ENCODE measurements around the gene FGF4. TPM values are rescaled to one million over a fixed set of nuclear protein-coding genes. Genes with fewer than 3 reads are reported as not detected.
"Not testable (repeated sequence)": the region's sequence is repeated elsewhere in the genome, so short reads cannot be mapped to it uniquely, and the experiment has no call there.

Gene FGF4
- total RNA-seq, 3 donors from 2014 or later, result not detected

- Histone ChIP-seq H3K36me3 (ENCODE audit: low read depth) (no peaks in the 10 kb centered on the region), H3K4me3 (no peak overlapping the region), H3K4me1 (ENCODE audit: low read depth) (no peaks in the 10 kb centered on the region), H3K9me3 (no peaks in the 10 kb centered on the region)
- TF ChIP-seq CTCF (IDR thresholded peaks at IDR 0.05), result no peak
- intact Hi-C loops (cut with DNase I, micrococcal nuclease), result no loop called here
- DNase-seq, result no peak
- ATAC-seq, result no peak
Observed at GRCh38 chr11:69765498-69765995, 9.6 kb downstream of the FGF4 start.

- H3K9me3 ChIP-seq; H3K4me3 ChIP-seq; H3K36me3 ChIP-seq (ENCODE audit: low read depth); DNase-seq; ATAC-seq; H3K4me1 ChIP-seq (ENCODE audit: low read depth); intact Hi-C loops (cut with DNase I, micrococcal nuclease): not testable (repeated sequence)
Observed at GRCh38 chr11:69764918-69765317, 10.2 kb downstream of the FGF4 start.

- Histone ChIP-seq H3K36me3 (ENCODE audit: low read depth) (no peaks in the 10 kb centered on the region), H3K4me3 (no peak overlapping the region), H3K4me1 (ENCODE audit: low read depth) (no peaks in the 10 kb centered on the region), H3K9me3 (peaks cover 2% of the 10 kb centered on the region)
- DNase-seq, result no peak
- intact Hi-C loops (cut with DNase I, micrococcal nuclease), result no loop called here
- no peak for TF ChIP-seq CTCF (IDR thresholded peaks at IDR 0.05)
- ATAC-seq, result no peak
Observed at GRCh38 chr11:69760319-69760718, 14.8 kb downstream of the FGF4 start.

- ATAC-seq, result no peak
- intact Hi-C loops (cut with DNase I, micrococcal nuclease), result no loop called here
- Histone ChIP-seq H3K9me3 (no peaks in the 10 kb centered on the region), H3K4me1 (ENCODE audit: low read depth) (no peaks in the 10 kb centered on the region), H3K4me3 (no peak overlapping the region), H3K36me3 (ENCODE audit: low read depth) (no peaks in the 10 kb centered on the region)
- DNase-seq, result no peak
- TF ChIP-seq CTCF (IDR thresholded peaks at IDR 0.05), result no peak
Observed at GRCh38 chr11:69752890-69753289, 22.3 kb downstream of the FGF4 start.

GRCh38 chr11:69750875-69751597 lies 24.1 kb downstream of the FGF4 start:
- Histone ChIP-seq H3K4me1 (ENCODE audit: low read depth) (no peaks in the 10 kb centered on the region), H3K36me3 (ENCODE audit: low read depth) (no peaks in the 10 kb centered on the region), H3K4me3 (no peak overlapping the region), H3K9me3 (no peaks in the 10 kb centered on the region)
- no peak for TF ChIP-seq CTCF (IDR thresholded peaks at IDR 0.05)
- DNase-seq (no peak), ATAC-seq (no peak)
- intact Hi-C loops (cut with DNase I, micrococcal nuclease), result no loop called here

- H3K9me3 ChIP-seq, result no peaks in the 10 kb centered on the region
- intact Hi-C loops (cut with DNase I, micrococcal nuclease), result no loop called here
Observed at GRCh38 chr11:69750108-69750850, 24.9 kb downstream of the FGF4 start.

More at GRCh38 chr11:69750108-69750850, 24.9 kb downstream of the FGF4 start:
- H3K4me3 ChIP-seq, result no peak overlapping the region
- DNase-seq, result no peak
- H3K36me3 ChIP-seq (ENCODE audit: low read depth), result no peaks in the 10 kb centered on the region
- H3K4me1 ChIP-seq (ENCODE audit: low read depth), result no peaks in the 10 kb centered on the region
- no peak for ATAC-seq
- no peak for TF ChIP-seq CTCF (IDR thresholded peaks at IDR 0.05)
